Right forelimb (tissue), 1 donor: ENCODE results near the gene ZNHIT2.

Experiments
- DNase-seq: peaks from one replicate; pipeline ENCODE4 v3.0.0-alpha.2; 2018

The ZNHIT2 gene

DNA sequence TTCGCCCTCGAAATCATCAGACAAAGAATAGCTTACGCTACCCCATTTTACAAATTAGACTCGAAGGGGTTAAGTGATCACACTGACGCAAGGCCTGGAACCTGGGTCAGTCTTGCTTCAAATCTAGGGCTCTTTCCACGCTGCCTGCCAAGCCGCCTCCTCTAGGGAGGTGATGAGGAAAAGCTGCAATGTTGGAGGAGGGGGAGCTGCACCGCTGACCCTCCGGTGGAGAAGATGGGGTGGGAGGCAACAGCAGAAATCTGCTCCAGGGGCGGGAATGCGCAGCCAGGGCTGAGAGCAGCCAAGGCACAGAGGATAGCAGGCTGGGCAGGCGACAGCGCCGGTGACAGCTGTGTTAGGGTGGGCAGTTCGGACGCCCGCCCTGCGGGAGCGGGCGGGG is 16.2 kb upstream of the ZNHIT2 start:
- peak; percentile 78 for DNase-seq

DNA sequence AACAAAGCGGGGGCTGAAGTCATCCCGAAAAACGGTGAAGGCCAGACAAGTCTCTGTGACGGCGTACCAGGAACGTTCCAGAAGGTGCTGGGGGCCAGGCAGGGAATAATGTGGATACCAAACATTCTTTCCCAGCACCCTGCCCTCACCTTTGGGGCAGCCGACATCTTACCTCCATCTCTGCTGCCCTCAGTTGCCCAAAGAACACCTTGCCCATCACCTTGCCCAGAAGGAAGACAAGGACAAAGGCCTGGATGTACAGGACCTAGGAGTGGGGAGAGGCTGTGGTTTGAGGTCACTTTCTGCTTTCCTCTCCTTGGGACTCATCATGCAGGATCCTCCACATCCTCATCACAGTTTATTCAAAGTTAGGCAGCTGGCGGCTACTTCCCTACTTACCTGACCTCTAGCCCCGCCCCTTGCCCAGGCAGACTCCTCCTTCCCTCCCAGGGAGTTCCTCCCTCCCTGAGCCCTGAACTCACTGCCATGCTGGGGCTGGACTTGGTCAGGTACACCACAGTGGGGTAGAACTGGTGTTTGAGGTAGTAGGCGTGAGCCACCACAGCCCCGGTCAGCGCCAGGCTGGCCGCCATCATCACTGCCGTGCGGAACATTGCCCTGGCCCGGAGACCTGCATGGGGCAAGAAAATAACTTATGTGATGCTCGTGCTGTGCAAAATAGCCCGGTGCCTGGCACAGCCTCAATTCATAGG is 15.6 kb upstream of the ZNHIT2 start:
- DNase-seq = no peak

- DNase-seq = no peak
Observed at GRCh38 chr11:65132238-65132987, 14.9 kb upstream of the ZNHIT2 start.

DNA sequence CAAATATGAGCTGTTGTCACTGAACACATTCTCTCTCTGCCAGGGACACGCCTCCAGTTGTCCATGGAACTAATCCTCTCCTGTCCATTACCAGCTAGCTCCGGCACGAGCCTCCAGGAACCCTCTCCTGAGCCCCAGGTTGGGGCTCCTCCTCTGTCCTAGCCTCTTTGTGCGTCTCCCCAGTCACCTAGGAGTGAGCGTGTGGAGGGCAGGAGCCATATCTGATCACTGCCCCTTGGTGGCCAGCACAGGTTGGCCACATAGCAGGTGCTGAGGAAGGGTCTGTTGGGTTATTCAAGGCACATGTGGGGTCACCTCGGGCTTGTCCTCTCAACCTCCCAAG is 14.4 kb upstream of the ZNHIT2 start:
- no peak for DNase-seq

GRCh38 chr11:65131417-65131776 is 13.9 kb upstream of the ZNHIT2 start:
- DNase-seq = no peak

- no peak for DNase-seq
Observed at GRCh38 chr11:65130631-65131416, 13.3 kb upstream of the ZNHIT2 start.

DNA sequence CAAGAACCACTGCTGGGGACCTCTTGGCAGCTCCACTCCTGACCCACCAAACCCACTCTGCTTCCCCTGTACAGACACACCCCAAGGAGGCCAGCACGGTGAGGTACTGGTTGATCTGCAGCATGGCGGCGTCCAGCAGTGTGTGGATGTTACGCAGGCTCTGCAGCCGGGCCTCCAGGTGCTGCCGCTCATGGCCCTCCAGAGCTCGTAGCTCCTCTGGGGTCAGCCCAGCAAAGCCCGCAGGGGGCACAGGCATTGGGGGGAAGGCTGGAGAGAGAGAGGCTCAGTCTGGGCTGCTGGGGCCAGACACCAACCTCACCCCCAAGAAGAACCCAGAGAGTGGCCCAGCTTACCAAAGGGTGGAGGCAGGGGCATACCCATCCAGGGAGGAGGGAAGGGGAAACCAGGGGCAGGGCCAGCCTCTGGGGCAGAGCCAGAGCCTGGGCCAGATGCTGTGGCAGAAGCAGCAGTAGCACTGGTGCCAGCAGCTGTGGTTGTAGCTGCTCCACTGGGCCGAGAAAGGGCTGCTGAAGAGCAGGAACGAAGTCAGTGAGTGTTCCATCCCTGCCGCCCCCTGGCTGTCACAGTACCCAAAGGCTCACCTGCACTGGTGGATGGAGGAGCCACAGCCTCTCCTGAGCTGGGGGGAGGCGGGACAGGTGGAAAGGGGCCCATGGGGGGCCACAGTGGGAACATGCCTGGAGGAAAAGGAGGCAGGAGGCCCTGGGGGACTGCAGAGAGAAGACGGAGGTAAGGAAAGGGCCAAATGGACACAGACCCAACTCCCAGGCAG is 12.3 kb upstream of the ZNHIT2 start:
- no peak for DNase-seq

DNA sequence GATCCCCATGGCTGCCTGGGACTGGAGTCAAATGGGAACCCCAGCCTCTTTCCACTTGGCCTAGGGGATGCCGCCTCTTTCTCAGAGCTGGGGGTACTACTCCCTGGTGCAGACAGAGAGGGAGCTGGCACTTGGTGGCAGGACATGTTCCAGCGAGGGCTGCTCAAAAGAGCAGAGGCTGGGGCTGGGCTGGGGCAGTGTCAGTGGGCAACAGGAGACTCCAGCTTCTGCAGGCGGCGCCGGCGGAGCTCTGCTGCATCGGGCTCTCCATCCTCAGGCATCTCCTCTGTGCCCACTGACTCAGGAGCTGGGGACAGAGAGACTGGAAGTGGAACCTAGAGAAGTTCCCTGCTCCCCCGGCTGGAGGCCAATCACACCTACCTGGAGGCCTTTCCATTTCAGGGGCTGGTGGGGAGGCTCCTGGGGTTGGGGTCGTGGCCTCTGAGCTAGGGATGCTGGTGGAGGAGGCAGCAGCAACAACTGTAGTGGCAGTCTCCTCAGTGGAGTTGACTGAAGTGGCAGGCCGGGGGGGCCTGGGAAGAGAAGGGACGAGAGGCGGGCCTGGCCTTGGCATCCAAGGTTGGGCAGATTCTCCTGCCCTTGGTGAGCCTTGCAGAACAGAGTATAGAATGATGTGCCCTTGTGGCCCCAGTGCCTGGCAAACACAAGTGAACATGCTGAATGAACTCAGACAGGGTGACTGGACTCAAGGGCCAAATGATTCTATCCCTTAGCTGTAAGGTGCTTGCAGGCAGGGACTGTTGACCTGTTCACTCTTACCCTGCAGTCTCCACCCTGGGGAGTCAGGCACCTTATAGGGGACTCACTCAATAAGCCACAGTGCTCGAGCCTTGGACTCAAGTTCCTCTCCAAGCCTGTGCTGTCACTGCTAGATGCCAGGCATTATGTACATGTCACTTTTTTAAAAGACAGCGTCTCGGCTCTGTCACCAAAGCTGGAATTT is 11.0 kb upstream of the ZNHIT2 start:
- no peak for DNase-seq

DNA sequence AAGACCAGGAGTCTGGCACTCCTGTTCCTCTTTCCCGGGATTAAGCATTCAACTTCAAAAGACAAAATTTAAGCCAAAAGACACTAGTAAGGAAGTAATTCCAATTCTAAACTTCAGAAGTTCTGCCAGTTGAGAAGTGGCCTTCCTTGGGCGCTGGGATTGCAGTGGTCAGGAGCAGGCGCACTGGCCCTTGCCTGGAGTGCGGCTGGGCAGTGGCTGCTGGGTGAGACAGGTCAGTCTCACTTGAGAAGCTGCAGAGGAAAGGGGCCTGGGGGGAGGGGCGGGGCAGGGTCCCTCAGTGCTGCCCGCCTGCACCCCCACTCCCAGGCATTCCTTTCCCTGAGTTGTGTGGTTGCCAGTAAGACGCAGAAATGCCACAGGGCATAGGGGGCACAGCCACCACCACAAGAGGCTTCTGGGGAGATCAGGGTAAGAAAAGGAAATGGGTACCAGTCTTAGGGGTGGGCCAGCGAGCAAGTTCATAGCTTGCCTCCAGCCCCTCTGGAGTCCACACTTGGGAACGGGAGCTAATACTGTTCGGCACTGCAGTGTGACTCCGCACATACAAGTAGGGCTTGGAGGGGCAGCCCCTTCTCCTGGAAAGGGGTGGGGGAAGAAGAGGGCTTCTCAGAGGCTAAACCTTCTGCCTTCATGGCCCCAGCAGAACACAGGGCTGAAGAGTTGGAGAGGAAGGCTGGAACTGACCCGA is 10.1 kb upstream of the ZNHIT2 start:
- DNase-seq = no peak

GRCh38 chr11:65126624-65127274 is 9.2 kb upstream of the ZNHIT2 start:
- no peak for DNase-seq

- DNase-seq = no peak
Observed at GRCh38 chr11:65125197-65126056, 7.9 kb upstream of the ZNHIT2 start.

- no peak for DNase-seq
Observed at GRCh38 chr11:65124480-65125196, 7.1 kb upstream of the ZNHIT2 start.

- peak; percentile 96 for DNase-seq
Observed at GRCh38 chr11:65121865-65122696, 4.6 kb upstream of the ZNHIT2 start, which contains the start of the genes FAU and MRPL49. Gene FAU, minus strand, starts transcription at chr11:65122134. Its CDS starts 321 bp downstream, at chr11:65121813. Gene MRPL49, plus strand, starts transcription at chr11:65122321. Its CDS starts 26 bp downstream, at chr11:65122347.

DNA sequence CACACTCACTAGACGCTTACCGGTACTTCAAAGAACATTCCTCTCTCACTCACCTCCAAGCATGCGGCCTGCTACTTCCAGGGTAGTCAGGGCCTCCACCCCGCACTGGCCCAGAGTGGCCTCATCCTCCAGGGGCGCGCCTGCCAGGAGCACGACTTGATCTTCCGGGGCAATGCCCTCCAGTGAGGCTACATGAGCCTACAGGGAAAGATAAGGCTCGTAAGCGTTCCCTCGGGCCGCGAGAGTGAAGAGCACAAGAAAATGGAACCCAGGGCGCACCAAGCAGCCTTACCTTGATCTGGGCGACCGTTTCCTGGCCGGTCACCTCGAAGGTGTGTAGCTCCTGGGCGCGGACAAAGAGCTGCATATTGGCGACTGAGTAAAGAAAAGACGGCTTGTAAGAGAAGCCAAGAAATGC is 4.0 kb upstream of the ZNHIT2 start:
- no peak for DNase-seq

DNA sequence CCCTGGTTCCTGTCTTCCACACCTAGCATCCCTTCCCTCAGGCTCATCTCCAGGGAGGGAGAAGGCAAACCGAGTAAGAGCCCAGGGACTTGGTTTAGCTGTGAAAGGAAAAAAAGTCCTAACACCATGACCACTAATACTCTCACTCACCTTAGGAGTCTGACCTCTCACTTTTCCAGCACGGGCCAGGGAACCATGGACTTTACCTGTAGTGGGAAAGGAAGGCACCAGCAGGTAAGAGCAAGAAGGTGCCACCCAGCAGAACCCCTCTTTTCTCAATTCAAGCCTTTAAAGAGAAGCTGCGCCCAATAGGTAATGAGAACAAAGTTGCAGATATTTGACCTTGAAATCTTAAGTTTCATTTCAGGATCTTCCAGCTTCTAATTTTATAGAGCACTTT is 3.3 kb upstream of the ZNHIT2 start:
- DNase-seq = no peak

DNA sequence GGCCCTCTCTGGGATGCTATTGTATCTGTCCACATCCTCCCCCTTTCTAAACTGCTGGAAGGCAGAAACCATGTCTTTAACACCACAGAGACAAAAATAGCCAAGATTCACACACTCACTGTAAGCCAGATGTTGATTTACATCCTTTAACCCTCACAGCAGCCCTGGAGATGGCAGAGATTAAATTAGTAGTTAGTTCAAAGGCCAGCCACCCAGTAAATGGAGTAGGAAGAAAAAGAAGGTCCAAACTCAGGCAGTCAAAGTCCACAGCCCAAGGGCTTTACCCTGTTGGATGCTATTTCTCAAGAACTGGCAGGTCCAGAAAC is 2.1 kb upstream of the ZNHIT2 start:
- DNase-seq = peak; percentile 2

GRCh38 chr11:65118891-65119669 is 1.6 kb upstream of the ZNHIT2 start:
- peak; percentile 34 for DNase-seq
